Nephron (organoid): ENCODE measurements around the gene HOXA3.
A peak's percentile ranks its signal among the peaks of the same experiment; 100 is the strongest.

Experiments
- H3K27ac Mint-ChIP-seq, 3 experiments: 2 replicates each; pipeline ENCODE4 v1.8.0; 2020; ENCODE audit warnings: mixed read lengths in 3 of 3, mild to moderate bottlenecking in 2 of 3, moderate library complexity in 1 of 3
- H3K27me3 Mint-ChIP-seq: 2 replicates; pipeline ENCODE4 v1.8.0; 2021; ENCODE audit warnings: low read depth, mild to moderate bottlenecking, moderate library complexity, mixed read lengths
- H3K36me3 Mint-ChIP-seq: 2 replicates; pipeline ENCODE4 v1.8.0; 2020; ENCODE audit warnings: low read depth, mixed read lengths
- H3K4me1 Mint-ChIP-seq: 2 replicates; pipeline ENCODE4 v1.8.0; 2020; ENCODE audit warnings: mixed read lengths
- H3K4me3 Mint-ChIP-seq, 3 experiments: 2 replicates each; pipeline ENCODE4 v1.8.0; 2020; ENCODE audit warnings: mild to moderate bottlenecking in 3 of 3, mixed read lengths in 3 of 3, moderate library complexity in 2 of 3
- H3K9me3 Mint-ChIP-seq: 2 replicates; pipeline ENCODE4 v1.8.0; 2020; ENCODE audit warnings: mixed read lengths
- TF ChIP-seq, protein P1 (sequence below), 3 experiments: fragments of 200-600 bp; sonication (generic); IDR thresholded peaks; one replicate each; pipeline ENCODE4 v1.5.0; 2021; ENCODE audit warnings: antibody characterized with exemption in 3 of 3; ENCODE audit not compliant: unreplicated experiment in 3 of 3

HOXA3 gene

GRCh38 chr7:27149842-27150567 is 2.4 kb downstream of the HOXA3 start:
- Mint-ChIP-seq H3K27me3 (no peaks in the 10 kb centered on the region), H3K36me3 (peaks cover 69% of the 10 kb centered on the region), H3K27ac (peak overlapping the region; percentile 97 to 100 (median 99)), H3K4me1 (peaks cover 61% of the 10 kb centered on the region), H3K9me3 (no peaks in the 10 kb centered on the region), H3K4me3 (peak overlapping the region; percentile 95 to 98 (median 96))
- TF ChIP-seq, protein P1, sequence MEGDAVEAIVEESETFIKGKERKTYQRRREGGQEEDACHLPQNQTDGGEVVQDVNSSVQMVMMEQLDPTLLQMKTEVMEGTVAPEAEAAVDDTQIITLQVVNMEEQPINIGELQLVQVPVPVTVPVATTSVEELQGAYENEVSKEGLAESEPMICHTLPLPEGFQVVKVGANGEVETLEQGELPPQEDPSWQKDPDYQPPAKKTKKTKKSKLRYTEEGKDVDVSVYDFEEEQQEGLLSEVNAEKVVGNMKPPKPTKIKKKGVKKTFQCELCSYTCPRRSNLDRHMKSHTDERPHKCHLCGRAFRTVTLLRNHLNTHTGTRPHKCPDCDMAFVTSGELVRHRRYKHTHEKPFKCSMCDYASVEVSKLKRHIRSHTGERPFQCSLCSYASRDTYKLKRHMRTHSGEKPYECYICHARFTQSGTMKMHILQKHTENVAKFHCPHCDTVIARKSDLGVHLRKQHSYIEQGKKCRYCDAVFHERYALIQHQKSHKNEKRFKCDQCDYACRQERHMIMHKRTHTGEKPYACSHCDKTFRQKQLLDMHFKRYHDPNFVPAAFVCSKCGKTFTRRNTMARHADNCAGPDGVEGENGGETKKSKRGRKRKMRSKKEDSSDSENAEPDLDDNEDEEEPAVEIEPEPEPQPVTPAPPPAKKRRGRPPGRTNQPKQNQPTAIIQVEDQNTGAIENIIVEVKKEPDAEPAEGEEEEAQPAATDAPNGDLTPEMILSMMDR (IDR thresholded peaks at IDR 0.05; ENCODE audit: unreplicated experiment in 3 of 3): no peak

- H3K36me3 Mint-ChIP-seq: peaks cover 68% of the 10 kb centered on the region
- no peaks in the 10 kb centered on the region for H3K9me3 Mint-ChIP-seq
- H3K4me1 Mint-ChIP-seq: peaks cover 60% of the 10 kb centered on the region
- peak overlapping the region; percentile 97 to 100 (median 99) for H3K27ac Mint-ChIP-seq
- no peaks in the 10 kb centered on the region for H3K27me3 Mint-ChIP-seq
- TF ChIP-seq, protein P1 (IDR thresholded peaks at IDR 0.05; ENCODE audit: unreplicated experiment in 3 of 3): no peak
- peak overlapping the region; percentile 95 to 98 (median 96) for H3K4me3 Mint-ChIP-seq
These were observed 3.4 kb downstream of the HOXA3 start for GRCh38 chr7:27148756-27149641.

DNA sequence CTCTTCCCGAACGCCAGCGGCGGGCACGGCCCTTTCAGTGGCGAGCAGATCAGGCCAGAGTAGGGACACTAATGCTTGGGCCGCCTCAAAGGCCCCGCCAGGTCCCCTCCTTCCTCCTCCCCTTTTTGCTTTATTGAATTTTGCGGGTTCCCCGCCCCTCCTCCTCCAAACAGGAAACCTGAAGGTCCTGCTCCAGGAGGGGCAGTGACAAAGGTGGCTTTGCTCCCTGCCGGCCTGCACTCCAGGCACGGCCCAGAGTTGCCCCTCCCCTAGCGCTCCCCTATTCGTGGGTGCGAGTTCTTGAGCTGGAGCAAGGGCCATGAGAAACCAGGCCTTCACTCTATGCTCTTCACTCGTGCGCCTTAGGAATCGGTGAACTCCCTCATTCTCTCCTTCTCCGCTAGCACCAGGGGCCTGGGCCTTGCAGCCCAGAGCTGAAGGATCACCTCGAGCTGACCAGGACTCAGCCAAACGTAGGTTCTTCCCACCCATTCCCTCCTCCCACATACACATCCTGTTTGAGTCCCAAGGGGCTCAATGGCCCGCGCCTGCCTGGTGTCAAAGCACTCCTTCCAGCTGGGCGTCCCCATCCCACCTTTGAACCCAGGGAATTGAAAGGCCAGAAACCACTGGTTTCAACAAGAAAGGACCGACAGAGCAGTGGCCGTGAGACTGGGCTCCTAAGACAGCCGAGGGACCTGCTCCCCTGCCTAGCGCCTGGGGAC is 4.2 kb downstream of the HOXA3 start:
- peaks cover 59% of the 10 kb centered on the region for H3K4me1 Mint-ChIP-seq
- peaks cover 71% of the 10 kb centered on the region for H3K36me3 Mint-ChIP-seq
- H3K27ac Mint-ChIP-seq: peak overlapping the region; percentile 97 to 100 (median 99)
- H3K9me3 Mint-ChIP-seq: no peaks in the 10 kb centered on the region
- TF ChIP-seq, protein P1 (IDR thresholded peaks at IDR 0.05; ENCODE audit: unreplicated experiment in 3 of 3): no peak
- peak overlapping the region; percentile 95 to 98 (median 96) for H3K4me3 Mint-ChIP-seq
- no peaks in the 10 kb centered on the region for H3K27me3 Mint-ChIP-seq

- Mint-ChIP-seq H3K36me3 (peaks cover 77% of the 10 kb centered on the region), H3K4me3 (peak within 1 kb of the TSS; percentile 95 to 98 (median 96)), H3K9me3 (no peaks in the 10 kb centered on the region), H3K27ac (peak within 1 kb of the TSS; percentile 97 to 100 (median 99)), H3K27me3 (peaks cover 3% of the 10 kb centered on the region), H3K4me1 (peaks cover 57% of the 10 kb centered on the region)
- TF ChIP-seq, protein P1 (IDR thresholded peaks at IDR 0.05; ENCODE audit: unreplicated experiment in 3 of 3): no peak
These were observed 5.0 kb downstream of the HOXA3 start, which contains the start of gene HOXA6 for GRCh38 chr7:27147199-27148030. Gene HOXA6, minus strand, starts transcription at chr7:27147774. Its CDS starts 25 bp downstream, at chr7:27147749.
